ENCODE data around the gene ALAD.

DNA sequence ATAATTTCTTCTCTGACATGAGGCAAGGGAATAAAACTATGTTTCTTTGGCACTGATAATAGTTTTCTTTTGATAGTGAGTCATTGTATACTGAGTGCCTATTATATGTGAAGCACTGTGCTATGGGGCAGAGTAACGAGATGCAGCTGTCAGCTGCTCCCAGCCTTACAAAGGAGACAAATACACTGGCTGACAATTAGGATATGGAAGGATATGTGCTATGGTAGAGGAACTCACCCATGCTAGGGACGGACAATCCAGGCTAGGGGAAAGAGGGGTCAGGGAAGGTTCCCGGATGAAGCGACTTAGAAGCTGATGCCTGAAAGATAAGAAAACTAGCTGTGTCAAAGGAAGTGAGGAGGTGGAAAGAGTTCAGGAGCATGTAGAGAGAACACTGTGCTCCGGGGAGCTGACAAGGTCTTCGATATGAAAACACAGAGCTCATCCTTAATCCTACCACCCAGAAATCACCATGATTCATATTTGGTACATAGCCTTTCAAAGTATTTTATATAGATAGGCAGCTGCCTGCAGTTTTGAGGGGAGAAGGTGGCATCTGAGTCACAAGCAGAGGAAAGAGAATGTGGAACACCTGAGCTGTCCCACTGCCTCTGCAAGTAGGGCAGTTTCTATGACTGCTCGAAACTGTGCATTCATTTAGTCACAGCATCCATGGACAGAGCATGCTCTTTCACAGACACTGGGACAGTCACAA is 39.6 kb downstream of the ALAD start:
- TF ChIP-seq POLR2A (IDR thresholded peaks at IDR 0.05) = no peak
- TF ChIP-seq, protein P1, sequence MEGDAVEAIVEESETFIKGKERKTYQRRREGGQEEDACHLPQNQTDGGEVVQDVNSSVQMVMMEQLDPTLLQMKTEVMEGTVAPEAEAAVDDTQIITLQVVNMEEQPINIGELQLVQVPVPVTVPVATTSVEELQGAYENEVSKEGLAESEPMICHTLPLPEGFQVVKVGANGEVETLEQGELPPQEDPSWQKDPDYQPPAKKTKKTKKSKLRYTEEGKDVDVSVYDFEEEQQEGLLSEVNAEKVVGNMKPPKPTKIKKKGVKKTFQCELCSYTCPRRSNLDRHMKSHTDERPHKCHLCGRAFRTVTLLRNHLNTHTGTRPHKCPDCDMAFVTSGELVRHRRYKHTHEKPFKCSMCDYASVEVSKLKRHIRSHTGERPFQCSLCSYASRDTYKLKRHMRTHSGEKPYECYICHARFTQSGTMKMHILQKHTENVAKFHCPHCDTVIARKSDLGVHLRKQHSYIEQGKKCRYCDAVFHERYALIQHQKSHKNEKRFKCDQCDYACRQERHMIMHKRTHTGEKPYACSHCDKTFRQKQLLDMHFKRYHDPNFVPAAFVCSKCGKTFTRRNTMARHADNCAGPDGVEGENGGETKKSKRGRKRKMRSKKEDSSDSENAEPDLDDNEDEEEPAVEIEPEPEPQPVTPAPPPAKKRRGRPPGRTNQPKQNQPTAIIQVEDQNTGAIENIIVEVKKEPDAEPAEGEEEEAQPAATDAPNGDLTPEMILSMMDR (IDR thresholded peaks at IDR 0.05) = no peak

Measured in gastroesophageal sphincter (tissue), 3 donors.